SK-N-SH (cell line): ENCODE data around the gene SUPT3H. TPM values are rescaled to one million over a fixed set of nuclear protein-coding genes. Genes with fewer than 3 reads are reported as not detected.

Experiments
- CTCF ChIA-PET: fragments of 300-600, 350-600 bp; formaldehyde crosslinking; extraction: SDS; loops from one replicate; lab custom pipeline; 2021; lab: Yijun Ruan, JAX
- POLR2A ChIA-PET: fragments of 350-600 bp; sonication (Branson Sonifier 250); formaldehyde crosslinking; extraction: SDS; loops from one replicate; lab custom pipeline; 2020; ENCODE audit warnings: antibody characterized with exemption, inconsistent platforms; lab: Yijun Ruan, JAX
- DNase-seq: peaks from one replicate; pipeline ENCODE4 v3.0.0; 2012
- H2AFZ ChIP-seq: fragments of 200-600 bp; sonication (generic); 2 replicates; pipeline ENCODE4 v1.8.1; 2016; ENCODE audit warnings: antibody characterized with exemption, mild to moderate bottlenecking, low read depth
- H3F3A ChIP-seq: fragments of 200-600 bp; sonication (generic); replicated peaks from 2 replicates; pipeline ENCODE3; 2016; ENCODE audit warnings: antibody characterized with exemption, mild to moderate bottlenecking; ENCODE audit not compliant: insufficient read depth
- H3K27ac ChIP-seq, 2 experiments: fragments of 200-500 bp in 1 of 2; fragments of 200-600 bp in 1 of 2; sonication (Bioruptor generic) in 1 of 2; sonication (generic), shearing (Covaris generic) in 1 of 2; 2 replicates each; pipeline versions ENCODE4 v1.5.1 to v1.6.1; 2014 to 2016; ENCODE audit warnings: low read depth in 2 of 2, inconsistent platforms in 1 of 2, low read length in 1 of 2, mild to moderate bottlenecking in 1 of 2, mixed read lengths in 1 of 2
- H3K27me3 ChIP-seq: fragments of 200-600 bp; sonication (generic), shearing (Covaris generic); 2 replicates; pipeline ENCODE4 v1.6.1; 2016; ENCODE audit warnings: mixed run types; ENCODE audit not compliant: insufficient read depth
- H3K36me3 ChIP-seq, 2 experiments: fragments of 200-500 bp in 1 of 2; fragments of 200-600 bp in 1 of 2; sonication (Bioruptor generic) in 1 of 2; sonication (generic) in 1 of 2; replicated peaks in 1 of 2; 2 replicates each; pipeline versions ENCODE3 to v1.5.1; 2014 to 2016; ENCODE audit warnings: low read length in 1 of 2, mild to moderate bottlenecking in 1 of 2; ENCODE audit not compliant: insufficient read depth in 2 of 2, control insufficient read depth in 1 of 2
- H3K4me1 ChIP-seq, 2 experiments: fragments of 200-500 bp in 1 of 2; fragments of 200-600 bp in 1 of 2; sonication (Bioruptor generic) in 1 of 2; sonication (generic), shearing (Covaris generic) in 1 of 2; 2 replicates each; pipeline versions ENCODE4 v1.5.1 to v1.6.1; 2014 to 2016; ENCODE audit warnings: low read depth in 1 of 2, low read length in 1 of 2, mixed run types in 1 of 2; ENCODE audit not compliant: insufficient read depth in 2 of 2, control insufficient read depth in 1 of 2
- H3K4me2 ChIP-seq: fragments of 200-600 bp; sonication (generic), shearing (Covaris generic); 2 replicates; pipeline ENCODE4 v1.6.1; 2017; ENCODE audit warnings: mixed run types
- H3K4me3 ChIP-seq, 2 experiments: fragments of 200-500 bp in 1 of 2; fragments of 200-600 bp in 1 of 2; sonication (Bioruptor generic) in 1 of 2; sonication (generic), shearing (Covaris generic) in 1 of 2; 2 replicates each; pipeline versions ENCODE4 v1.5.1 to v1.8.1; 2014 to 2016; ENCODE audit warnings: low read depth in 2 of 2, inconsistent platforms in 1 of 2, low read length in 1 of 2, mild to moderate bottlenecking in 1 of 2, mixed read lengths in 1 of 2, moderate library complexity in 1 of 2
- H3K79me2 ChIP-seq: fragments of 200-600 bp; sonication (generic); 2 replicates; pipeline ENCODE4 v1.8.1; 2017; ENCODE audit warnings: mild to moderate bottlenecking; ENCODE audit not compliant: insufficient read depth
- H3K9ac ChIP-seq: fragments of 200-600 bp; sonication (generic); 2 replicates; pipeline ENCODE4 v1.6.1; 2017; ENCODE audit warnings: mixed run types
- H3K9me2 ChIP-seq: fragments of 200-600 bp; sonication (generic); 2 replicates; pipeline ENCODE4 v1.6.1; 2017; ENCODE audit warnings: mixed run types
- H3K9me3 ChIP-seq: fragments of 200-600 bp; sonication (generic); 2 replicates; pipeline ENCODE4 v1.6.1; 2017; ENCODE audit warnings: mixed run types, mild to moderate bottlenecking, moderate library complexity
- H4K20me1 ChIP-seq: fragments of 200-600 bp; sonication (generic); 2 replicates; pipeline ENCODE4 v1.6.1; 2017; ENCODE audit warnings: mild to moderate bottlenecking, mixed run types; ENCODE audit not compliant: insufficient read depth
- CHD2 ChIP-seq: fragments of 150-350 bp; IDR thresholded peaks from 2 replicates; pipeline ENCODE4 v1.6.1; 2018; ENCODE audit warnings: low read length; ENCODE audit not compliant: partially characterized antibody
- FOXM1 ChIP-seq: IDR thresholded peaks from 2 replicates; pipeline ENCODE4 v1.4.0; 2012; ENCODE audit warnings: low read depth, mild to moderate bottlenecking
- IRF3 ChIP-seq: fragments of 150-350 bp; IDR thresholded peaks from 2 replicates; pipeline ENCODE4 v1.6.1; 2016; ENCODE audit warnings: mild to moderate bottlenecking, low read depth, low read length
- MEF2A ChIP-seq: IDR thresholded peaks from 2 replicates; pipeline ENCODE4 v1.4.0; 2012; ENCODE audit warnings: low read depth, borderline replicate concordance
- MXI1 ChIP-seq: IDR thresholded peaks from 2 replicates; pipeline ENCODE4 v1.6.1; 2012; ENCODE audit warnings: mild to moderate bottlenecking, low read depth, low read length, improper control_type of control experiment
- POLR2AphosphoS5 ChIP-seq: IDR thresholded peaks from 2 replicates; pipeline ENCODE4 v1.6.1; 2012; ENCODE audit warnings: low read depth, low read length
- SIN3A ChIP-seq: IDR thresholded peaks from 2 replicates; pipeline ENCODE4 v1.6.1; 2012; ENCODE audit warnings: low read depth, mild to moderate bottlenecking, low read length, moderate library complexity, borderline replicate concordance
- SMC3 ChIP-seq: IDR thresholded peaks from 2 replicates; pipeline ENCODE4 v1.6.1; 2012; ENCODE audit warnings: low read depth, low read length, improper control_type of control experiment
- TAF1 ChIP-seq: IDR thresholded peaks from 2 replicates; pipeline ENCODE4 v1.6.1; 2012; ENCODE audit warnings: low read depth, mild to moderate bottlenecking, low read length, moderate library complexity, borderline replicate concordance
- TCF12 ChIP-seq: IDR thresholded peaks from 2 replicates; pipeline ENCODE4 v1.4.0; 2012
- WGBS: methylation state at CpG from one replicate; pipeline ENCODE4 v1.1.6; 2017; ENCODE audit warnings: low lambda C conversion rate; 5-methylcytosine and 5-hydroxymethylcytosine counted together
- polyA plus RNA-seq, 3 experiments: library from polyadenylated mRNA; depleted of rRNA; stranded (reverse); fragments of >200 nt; gene quantifications; 2 replicates each; pipeline ENCODE4 v1.2.3, GENCODE V29; 2012
- TF ChIP-seq, protein P1 (sequence below): IDR thresholded peaks from 2 replicates; pipeline ENCODE4; 2012
- TF ChIP-seq, protein P2 (sequence below): fragments of 150-350 bp; IDR thresholded peaks from 2 replicates; pipeline ENCODE4 v1.6.1; 2017; ENCODE audit warnings: antibody characterized with exemption, low read length, low read depth, borderline replicate concordance
- TF ChIP-seq, protein P3 (sequence below): fragments of 200-600 bp; sonication (generic); IDR thresholded peaks from 2 replicates; pipeline ENCODE4 v1.6.1; 2017; ENCODE audit warnings: antibody characterized with exemption, mild to moderate bottlenecking, moderate library complexity
- TF ChIP-seq, protein P4 (sequence below): IDR thresholded peaks from 2 replicates; pipeline ENCODE4 v1.4.0; 2012; ENCODE audit warnings: low read depth, borderline replicate concordance

The SUPT3H gene
- polyA plus RNA-seq, 1 of the 3 experiments (the other 2 are of a cell fraction): 10.9 TPM

GRCh38 chr6:44800171-44800783 is 577.5 kb downstream of the SUPT3H start:
- Histone ChIP-seq H3K4me1 (peaks cover 2 to 7% of the 10 kb centered on the region in 2 experiments; a peak in 1 of 4 replicates), H3K4me2 (no peak overlapping the region), H4K20me1 (no peaks in the 10 kb centered on the region), H3K4me3 (no peak overlapping the region), H3K27ac (no peak overlapping the region), H3K79me2 (no peaks in the 10 kb centered on the region), H3K27me3 (no peaks in the 10 kb centered on the region), H3F3A (no peaks in the 10 kb centered on the region), H3K36me3 (no peaks in the 10 kb centered on the region), H3K9ac (no peak overlapping the region), H2AFZ (no peak overlapping the region), H3K9me3 (no peaks in the 10 kb centered on the region), H3K9me2 (no peaks in the 10 kb centered on the region)
- 73% methylated on average over 8 of the region's 8 CpGs for WGBS
- no peak for DNase-seq
- ChIA-PET CTCF (no interaction called here), POLR2A (no interaction called here)
- TF ChIP-seq TAF1: no peak
- TF ChIP-seq, protein P1, sequence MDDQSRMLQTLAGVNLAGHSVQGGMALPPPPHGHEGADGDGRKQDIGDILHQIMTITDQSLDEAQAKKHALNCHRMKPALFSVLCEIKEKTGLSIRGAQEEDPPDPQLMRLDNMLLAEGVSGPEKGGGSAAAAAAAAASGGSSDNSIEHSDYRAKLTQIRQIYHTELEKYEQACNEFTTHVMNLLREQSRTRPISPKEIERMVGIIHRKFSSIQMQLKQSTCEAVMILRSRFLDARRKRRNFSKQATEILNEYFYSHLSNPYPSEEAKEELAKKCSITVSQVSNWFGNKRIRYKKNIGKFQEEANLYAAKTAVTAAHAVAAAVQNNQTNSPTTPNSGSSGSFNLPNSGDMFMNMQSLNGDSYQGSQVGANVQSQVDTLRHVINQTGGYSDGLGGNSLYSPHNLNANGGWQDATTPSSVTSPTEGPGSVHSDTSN: peak; percentile 3; the same call in 1 of the 2 replicates

- H3K4me2 ChIP-seq: no peak overlapping the region
- CTCF ChIA-PET: no interaction called here
- TF ChIP-seq IRF3 (no peak), TCF12 (no peak), MEF2A (no peak), MXI1 (no peak)
These were observed 580.0 kb downstream of the SUPT3H start for GRCh38 chr6:44797746-44798145.

GRCh38 chr6:44795326-44795725 is 582.4 kb downstream of the SUPT3H start:
- Histone ChIP-seq H3K9me3 (no peaks in the 10 kb centered on the region), H3K9ac (no peak overlapping the region), H3K4me2 (no peak overlapping the region), H3K36me3 (no peaks in the 10 kb centered on the region), H3K9me2 (no peaks in the 10 kb centered on the region), H3F3A (no peaks in the 10 kb centered on the region), H4K20me1 (no peaks in the 10 kb centered on the region), H3K4me3 (no peak overlapping the region), H2AFZ (no peak overlapping the region), H3K27ac (no peak overlapping the region), H3K79me2 (no peaks in the 10 kb centered on the region; the same call in 1 of the 2 replicates), H3K27me3 (no peaks in the 10 kb centered on the region), H3K4me1 (peaks cover 0 to 5% of the 10 kb centered on the region in 2 experiments; a peak in 1 of 4 replicates)
- WGBS: 64% methylated on average over 7 of the region's 7 CpGs
- no peak for DNase-seq
- ChIA-PET POLR2A (no interaction called here), CTCF (no interaction called here)
- TF ChIP-seq, protein P2, sequence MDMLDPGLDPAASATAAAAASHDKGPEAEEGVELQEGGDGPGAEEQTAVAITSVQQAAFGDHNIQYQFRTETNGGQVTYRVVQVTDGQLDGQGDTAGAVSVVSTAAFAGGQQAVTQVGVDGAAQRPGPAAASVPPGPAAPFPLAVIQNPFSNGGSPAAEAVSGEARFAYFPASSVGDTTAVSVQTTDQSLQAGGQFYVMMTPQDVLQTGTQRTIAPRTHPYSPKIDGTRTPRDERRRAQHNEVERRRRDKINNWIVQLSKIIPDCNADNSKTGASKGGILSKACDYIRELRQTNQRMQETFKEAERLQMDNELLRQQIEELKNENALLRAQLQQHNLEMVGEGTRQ: no peak
- TF ChIP-seq POLR2AphosphoS5: no peak
- no peak for TF ChIP-seq FOXM1
- no peak for TF ChIP-seq SMC3
- TF ChIP-seq MXI1: no peak
- no peak for TF ChIP-seq CHD2
- TF ChIP-seq, protein P3, sequence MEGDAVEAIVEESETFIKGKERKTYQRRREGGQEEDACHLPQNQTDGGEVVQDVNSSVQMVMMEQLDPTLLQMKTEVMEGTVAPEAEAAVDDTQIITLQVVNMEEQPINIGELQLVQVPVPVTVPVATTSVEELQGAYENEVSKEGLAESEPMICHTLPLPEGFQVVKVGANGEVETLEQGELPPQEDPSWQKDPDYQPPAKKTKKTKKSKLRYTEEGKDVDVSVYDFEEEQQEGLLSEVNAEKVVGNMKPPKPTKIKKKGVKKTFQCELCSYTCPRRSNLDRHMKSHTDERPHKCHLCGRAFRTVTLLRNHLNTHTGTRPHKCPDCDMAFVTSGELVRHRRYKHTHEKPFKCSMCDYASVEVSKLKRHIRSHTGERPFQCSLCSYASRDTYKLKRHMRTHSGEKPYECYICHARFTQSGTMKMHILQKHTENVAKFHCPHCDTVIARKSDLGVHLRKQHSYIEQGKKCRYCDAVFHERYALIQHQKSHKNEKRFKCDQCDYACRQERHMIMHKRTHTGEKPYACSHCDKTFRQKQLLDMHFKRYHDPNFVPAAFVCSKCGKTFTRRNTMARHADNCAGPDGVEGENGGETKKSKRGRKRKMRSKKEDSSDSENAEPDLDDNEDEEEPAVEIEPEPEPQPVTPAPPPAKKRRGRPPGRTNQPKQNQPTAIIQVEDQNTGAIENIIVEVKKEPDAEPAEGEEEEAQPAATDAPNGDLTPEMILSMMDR: no peak
- TF ChIP-seq SIN3A: no peak
- TF ChIP-seq, protein P4, sequence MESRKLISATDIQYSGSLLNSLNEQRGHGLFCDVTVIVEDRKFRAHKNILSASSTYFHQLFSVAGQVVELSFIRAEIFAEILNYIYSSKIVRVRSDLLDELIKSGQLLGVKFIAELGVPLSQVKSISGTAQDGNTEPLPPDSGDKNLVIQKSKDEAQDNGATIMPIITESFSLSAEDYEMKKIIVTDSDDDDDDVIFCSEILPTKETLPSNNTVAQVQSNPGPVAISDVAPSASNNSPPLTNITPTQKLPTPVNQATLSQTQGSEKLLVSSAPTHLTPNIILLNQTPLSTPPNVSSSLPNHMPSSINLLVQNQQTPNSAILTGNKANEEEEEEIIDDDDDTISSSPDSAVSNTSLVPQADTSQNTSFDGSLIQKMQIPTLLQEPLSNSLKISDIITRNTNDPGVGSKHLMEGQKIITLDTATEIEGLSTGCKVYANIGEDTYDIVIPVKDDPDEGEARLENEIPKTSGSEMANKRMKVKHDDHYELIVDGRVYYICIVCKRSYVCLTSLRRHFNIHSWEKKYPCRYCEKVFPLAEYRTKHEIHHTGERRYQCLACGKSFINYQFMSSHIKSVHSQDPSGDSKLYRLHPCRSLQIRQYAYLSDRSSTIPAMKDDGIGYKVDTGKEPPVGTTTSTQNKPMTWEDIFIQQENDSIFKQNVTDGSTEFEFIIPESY: no peak

More at GRCh38 chr6:44797746-44798145, 580.0 kb downstream of the SUPT3H start:
- Histone ChIP-seq H4K20me1 (no peaks in the 10 kb centered on the region), H3K4me1 (no peaks in the 10 kb centered on the region), H3K79me2 (no peaks in the 10 kb centered on the region; the same call in 1 of the 2 replicates), H3K4me3 (no peak overlapping the region), H3K36me3 (no peaks in the 10 kb centered on the region), H3K27ac (no peak overlapping the region), H3K9me2 (no peaks in the 10 kb centered on the region), H3K9me3 (no peaks in the 10 kb centered on the region), H3K9ac (no peak overlapping the region), H2AFZ (no peak overlapping the region), H3F3A (no peaks in the 10 kb centered on the region), H3K27me3 (no peaks in the 10 kb centered on the region)
- DNase-seq: no peak
- POLR2A ChIA-PET: no interaction called here
- WGBS: 47% methylated on average over 3 of the region's 3 CpGs
